Stimulated activated CD8-positive, alpha-beta memory T cell treated with anti-CD3 and anti-CD28 coated beads, Interleukin-15, amount 100 ng/mL, for 4 hours (primary cell): ENCODE measurements around the gene ZNF678.

Source experiments
- DNase-seq, 2 donors: peaks; one replicate each; pipeline ENCODE4 v3.0.0-alpha.2; 2020; ENCODE audit warnings: low read depth in 2 of 2

Gene ZNF678

DNA sequence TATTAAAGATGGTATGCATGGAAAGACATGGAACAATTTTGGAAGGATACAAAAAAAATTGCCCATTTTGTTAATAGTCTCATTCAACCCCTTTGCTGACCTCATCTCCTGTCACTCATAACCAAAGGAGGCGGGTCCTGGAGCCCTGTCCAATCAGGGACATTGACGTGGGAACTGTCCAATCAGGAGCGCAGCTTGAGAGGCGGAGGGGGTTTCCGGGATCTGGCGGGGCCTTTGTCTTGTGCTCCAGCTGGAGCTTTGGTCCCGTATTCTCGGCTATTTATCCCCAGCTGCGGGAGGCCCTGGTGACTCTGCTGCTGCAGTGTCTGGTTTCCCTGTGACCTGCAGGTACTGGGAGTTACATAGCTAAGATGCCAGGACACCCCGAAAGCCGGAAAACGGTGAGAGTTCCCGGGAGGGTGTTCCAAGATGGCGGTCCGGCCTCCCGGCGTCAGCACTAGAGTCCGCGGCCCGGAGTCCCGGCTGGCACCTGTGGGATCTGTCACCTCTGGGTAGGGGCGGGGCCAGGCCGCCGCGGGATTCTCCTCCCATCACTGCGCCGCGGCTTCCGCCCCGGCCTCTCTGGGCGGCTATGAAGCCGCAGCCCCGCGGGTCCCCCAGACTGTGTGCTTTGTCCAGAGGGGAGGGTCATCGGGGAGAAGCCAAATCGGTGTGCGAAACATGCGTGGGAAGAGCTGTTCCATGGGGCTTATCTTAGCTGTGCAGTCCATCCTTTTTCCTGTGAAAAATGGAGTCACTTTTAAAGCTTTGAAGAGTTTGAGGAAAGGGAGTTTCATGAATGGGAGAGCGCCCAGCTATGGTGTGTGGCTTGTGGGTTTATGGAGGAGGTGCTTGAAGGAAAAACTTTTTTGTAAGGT lies at the start of gene ZNF678:
Gene ZNF678, plus strand, starts transcription at position 233 of the 878 bp plus-strand sequence. CDS start 87,436 bp downstream, outside the sequence.
- DNase-seq: peak; percentile 74 to 83

DNA sequence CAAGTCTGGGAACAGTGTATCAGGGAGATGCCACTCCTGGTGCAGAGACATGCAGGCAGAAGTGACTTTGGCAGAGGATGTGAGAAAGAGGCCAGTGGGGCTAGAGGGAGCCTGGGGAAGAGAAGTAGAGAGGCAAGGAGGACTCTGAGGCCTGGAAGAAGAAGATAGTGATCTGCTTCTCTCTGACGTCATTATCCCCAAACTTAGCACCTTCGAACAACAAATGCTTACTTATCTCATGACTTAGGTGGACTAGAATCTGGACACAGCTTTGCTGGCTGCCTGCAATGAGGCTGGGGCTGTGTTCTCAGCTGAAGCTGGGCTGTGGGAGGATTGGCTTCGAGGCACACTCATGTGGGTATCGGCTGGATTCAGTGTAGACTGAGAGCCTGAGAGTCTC lies 44.5 kb upstream of the ZNF678 start:
- no peak for DNase-seq

DNA sequence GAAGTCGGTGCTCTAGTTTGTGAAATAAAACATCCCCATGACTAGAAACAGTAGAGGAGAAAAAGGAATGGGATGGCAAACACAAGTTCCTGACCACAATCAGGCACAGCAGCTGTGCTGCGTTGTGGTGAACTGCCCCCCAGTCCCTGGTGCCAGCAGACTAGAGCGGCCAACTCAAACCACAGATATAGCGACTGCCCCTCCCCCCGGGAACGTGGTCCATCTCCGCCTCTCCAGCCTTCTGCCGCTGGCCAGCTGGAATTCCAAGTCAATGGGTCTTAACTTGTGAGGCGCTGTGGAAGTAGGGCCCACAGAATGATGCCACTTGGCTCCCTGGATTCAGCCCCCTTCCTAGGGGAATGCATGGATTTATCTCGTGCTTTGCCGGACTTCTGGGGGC lies 41.6 kb upstream of the ZNF678 start:
- DNase-seq: no peak

DNA sequence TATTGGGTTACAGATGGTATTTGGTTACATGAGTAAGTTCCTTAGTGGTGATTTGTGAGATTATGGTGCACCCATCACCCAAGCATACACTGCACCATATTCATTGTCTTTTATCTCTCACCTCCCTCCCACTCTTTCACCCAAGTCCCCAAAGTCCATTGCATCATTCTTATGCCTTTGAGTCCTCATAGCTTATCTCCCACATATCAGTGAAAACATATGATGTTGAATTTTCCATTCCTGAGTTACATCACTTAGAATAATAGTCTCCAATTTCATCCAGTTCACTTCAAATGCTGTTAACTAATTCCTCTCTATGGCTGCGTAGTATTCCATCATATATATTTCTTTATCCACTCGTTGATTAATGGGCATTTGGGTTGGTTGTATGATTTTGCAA lies 36.8 kb upstream of the ZNF678 start:
- no peak for DNase-seq

DNA sequence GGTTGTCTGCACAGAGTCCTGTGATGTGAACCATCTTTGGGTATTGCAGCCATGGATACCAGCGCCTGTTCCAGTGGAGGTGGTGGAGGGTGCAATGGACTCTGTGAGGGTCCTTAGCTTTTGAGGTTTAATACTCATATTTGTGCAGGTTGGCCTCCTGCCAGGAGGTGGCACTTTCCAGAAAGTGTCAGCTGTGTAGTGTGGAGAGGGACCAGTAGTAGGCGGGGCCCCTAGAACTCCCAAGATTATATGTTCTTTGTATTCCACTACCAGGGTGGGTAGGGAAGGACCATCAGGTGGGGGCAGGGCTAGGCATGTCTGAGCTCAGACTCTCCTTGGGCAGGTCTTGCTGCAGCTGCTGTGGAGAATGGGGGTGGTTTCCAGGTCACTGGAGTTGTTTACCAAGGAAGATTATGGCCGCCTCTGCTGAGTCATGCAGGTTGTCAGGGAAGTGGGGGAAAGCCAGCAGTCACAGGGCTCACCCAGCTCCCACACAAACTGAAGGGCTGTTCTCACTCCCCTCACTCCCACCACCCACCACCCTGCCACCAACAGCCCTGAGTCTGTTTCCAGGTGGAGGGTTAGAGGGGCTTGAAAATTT lies 31.2 kb upstream of the ZNF678 start:
- DNase-seq: no peak

DNA sequence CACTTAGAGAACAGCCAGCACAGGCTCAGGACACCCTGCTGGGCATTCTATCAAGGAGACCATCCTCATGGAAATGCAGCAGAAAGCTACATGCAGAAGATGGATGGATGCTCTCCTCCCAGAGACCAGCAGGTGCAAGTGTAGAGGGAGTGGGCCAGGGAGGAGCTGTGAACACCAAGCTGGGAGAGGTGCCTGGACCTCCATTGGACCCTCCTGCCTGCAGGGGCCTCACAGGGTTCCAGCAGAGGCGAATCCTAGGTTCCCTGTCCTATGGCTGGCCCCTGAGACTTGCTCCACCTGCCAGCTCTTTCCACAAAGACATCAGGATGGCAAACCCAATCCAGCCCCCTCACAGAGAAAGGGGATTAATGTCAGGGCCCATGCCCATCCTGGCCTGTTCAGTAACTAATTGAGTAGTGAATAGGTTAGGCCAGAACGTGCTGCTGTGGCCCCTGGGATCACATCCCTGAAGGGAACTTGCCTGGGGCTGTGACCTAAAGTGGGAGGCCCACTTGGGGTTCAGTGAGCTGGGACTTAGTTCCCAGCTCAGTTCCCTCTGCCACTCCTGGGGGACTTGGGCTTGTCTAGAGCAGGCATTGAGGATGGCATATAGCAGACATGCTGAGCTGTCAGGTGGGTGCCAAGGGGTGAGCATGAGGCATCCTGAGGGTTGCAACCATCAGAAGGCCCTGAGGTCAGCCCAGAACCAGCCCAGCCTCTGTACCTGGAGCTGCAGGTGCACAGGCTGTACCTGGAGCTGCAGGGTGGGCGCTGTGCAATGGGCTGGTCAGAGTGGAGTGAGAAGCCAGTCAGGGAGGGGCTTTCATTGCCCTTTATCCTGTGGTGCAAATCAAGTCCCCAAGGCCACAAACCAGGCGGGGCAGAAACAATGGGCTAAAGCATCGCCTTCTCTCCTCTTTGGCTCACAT lies 22.9 kb upstream of the ZNF678 start:
- no peak for DNase-seq

DNA sequence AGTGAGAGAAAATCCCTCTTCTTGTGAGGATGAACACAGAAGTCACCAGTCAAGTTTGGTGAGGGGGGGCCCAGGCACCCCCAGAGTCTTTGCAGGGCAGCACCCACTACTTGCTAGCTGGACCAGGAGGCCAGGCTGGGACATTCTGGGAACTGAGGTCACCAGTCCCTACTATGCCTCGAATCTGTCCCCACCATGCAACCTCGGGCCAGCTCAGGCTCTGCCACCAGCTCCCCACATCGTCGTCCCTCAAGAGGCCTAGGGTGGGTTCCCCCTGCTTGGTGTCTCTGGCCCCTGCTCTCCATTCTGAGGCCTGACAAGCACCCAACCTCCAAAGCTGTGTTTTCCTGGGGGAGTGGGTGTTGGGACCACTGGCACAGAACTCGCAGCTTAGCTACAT lies 22.2 kb upstream of the ZNF678 start:
- no peak for DNase-seq

DNA sequence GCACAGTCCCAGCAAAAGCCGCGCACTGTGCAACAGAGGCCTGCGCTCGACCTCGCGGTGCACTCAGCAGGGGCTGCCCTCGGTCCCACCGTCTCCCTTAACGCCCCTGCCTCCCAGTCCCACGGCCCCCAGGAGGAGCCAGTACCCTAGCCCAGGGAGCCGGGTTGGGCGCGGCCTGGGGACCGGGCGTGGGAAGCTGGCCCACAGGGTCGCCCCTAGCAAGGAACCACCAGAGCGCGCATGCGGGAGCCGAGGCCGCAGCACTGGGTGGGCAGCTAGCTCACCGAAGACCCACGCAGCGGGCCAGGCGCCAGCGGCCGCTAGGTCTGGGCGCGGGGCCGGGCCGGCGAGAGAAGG lies 21.6 kb upstream of the ZNF678 start:
- DNase-seq: no peak

DNA sequence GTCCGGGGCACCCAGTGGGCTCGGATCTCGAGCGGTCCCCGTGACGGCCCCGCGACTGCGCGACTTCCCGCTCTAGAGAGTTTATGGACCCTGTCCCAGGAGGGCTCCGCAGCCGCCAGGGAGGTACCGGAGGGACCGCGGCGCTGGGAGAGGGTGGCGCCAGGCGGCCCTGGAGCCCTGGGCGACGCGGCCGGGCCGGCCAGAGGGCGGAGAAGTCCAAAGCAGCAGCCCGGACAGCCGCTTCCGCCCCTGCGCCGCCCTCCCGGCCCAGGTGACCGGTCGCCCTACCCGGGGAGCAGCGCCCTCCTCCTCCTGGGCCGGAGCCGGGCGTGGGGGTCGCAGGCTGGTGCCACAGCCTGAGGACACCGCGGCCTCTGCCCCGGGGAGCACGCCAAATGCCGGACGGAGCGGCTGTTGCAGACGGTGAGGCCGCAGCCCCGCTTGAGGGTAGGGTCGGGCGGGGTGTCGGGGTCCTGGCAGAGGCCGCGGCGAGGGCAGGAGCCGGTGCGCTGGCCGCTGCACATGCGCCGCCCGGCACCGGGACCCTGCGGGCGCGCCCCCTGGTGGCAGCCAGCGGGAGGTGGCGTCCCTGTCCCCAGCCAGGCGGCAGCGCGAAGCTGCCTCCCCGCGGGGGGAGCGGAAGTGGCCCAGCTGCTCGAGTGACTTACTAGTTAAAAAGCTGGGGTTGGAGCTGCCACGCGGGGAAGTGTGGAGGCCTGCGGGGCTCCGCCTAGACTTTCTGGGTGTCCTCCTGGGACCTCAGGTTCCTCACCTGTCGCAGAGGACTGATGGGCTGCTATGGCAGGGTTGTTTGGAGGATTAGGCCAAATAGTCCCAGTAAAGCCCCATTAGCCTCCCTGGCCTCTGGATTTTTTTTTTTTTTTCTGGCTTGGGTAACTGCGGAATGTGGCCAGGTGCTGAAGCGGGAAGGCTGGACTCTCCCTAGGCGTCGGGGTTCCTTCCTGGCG lies 20.9 kb upstream of the ZNF678 start:
- peak; percentile 76 to 77 for DNase-seq

DNA sequence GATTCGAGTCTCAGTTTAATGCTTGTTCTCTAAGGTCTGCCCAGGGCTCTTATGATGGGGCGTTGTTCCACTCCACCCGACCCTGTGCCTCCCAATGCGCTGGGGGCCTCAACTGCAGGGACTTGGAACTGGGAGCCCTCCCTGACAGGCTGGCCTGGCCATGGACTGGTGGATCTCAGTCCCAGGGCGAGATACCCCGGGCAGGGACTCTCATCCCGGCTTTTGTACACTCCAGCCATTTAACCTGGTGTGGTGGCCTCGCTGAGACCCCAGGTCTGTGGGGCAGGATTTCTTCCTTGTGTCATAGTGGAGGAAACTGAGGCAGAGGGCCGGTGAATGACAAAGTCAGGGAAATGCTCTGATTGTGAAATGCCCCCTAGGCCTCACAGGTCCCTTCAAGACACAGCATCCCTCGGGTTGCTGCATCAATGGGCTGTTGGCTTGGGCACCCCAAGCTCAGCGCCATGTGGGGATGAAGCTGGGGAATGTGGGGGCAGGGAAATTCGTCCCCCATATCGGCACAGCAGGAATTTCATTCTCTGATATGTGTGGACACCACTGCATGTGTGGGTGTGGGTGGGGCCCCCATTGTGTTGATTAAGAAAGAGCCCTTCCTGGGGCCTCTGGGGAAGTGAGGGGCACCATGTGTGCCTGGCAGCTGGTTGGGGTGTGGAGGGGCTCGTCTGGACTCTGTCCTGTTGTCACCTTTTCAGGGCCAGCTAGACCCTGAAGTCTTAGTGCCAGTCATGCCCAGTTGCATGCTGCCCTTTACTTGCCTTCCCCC lies 19.9 kb upstream of the ZNF678 start:
- DNase-seq: no peak

DNA sequence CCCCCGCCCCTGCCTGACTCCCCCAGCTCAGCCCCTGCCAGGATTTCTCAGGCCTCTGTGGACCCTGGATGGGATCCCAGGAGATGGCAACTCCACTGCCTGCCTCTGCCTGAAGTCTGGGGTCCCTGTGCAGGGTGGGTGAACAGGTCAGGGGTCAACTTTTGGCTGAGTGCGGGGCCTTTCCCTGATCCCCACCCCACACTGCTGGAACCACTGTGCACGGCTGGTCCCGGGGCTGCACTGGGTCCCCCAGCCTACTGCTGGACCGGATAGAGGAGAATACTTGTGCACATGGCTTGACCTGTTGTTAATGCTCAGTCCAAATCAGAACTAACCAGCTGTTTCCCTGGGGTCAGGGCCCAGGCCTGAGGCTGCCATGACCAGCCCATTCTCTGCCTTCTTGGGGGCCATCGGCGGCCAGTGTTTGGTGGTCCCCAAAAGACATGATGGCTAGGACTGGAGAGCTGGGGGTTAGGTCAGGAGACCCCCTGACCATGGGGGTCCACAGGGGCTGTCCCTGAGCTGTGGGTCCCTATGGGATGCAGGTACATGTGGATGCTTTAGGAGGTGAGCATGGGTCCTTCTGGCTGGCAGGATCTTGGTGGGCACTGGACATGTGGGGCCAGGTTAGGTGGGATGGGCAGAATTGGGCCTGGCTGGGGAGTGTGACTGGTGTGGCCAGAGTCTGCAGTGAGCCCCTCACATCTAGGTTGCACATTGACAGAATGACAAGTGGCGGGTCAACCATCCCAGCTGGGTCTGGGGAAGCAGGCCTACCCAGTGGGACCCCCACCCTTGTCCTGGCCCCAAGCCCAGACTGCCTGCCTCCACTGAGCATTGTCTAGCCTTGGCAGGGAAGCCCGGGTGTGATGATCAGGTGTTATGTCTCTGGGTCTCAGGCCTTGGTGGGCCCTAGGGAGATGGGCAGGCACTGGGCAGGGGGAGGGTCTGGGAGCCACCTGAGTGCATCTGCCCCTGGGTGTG lies 19.0 kb upstream of the ZNF678 start:
- no peak for DNase-seq

DNA sequence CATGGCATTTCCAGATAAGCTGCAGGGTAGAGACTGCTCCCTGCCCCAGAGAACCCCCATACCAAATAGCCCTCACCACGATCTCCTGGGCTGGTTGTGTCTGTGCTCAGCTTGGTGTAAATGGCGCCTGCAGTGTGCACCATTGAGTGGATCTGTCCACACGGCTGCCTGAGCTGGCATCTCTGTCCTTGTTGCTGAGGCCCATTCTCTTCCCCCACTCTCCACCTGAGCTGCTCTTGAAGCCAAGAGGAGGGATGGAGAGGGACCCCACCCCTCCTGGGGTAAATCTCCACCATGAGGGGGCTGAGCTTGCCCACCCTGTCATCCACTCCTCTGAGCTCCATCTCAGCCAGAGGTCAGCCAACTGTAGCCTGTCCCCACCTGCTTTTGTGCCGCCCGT lies 18.0 kb upstream of the ZNF678 start:
- no peak for DNase-seq

DNA sequence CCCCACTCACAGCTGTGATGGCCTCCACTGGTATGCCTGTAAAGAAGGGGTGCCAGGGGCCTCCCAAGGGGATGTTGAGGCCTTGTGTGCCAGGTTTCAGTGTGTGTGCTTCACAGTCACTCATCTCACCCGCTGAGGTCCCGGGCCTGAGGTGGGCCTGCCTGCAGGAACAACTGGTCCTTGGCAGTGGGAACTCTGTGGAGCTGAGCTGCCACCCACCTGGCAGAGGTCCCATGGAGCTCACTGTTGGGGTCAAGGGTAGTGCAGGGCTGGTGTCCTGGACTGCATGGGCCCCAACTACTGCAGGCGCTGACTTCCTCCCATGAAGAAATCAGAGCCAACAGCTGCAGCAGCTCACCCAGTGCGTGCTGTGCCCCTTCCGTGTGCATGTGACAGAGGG lies 17.3 kb upstream of the ZNF678 start:
- no peak for DNase-seq

DNA sequence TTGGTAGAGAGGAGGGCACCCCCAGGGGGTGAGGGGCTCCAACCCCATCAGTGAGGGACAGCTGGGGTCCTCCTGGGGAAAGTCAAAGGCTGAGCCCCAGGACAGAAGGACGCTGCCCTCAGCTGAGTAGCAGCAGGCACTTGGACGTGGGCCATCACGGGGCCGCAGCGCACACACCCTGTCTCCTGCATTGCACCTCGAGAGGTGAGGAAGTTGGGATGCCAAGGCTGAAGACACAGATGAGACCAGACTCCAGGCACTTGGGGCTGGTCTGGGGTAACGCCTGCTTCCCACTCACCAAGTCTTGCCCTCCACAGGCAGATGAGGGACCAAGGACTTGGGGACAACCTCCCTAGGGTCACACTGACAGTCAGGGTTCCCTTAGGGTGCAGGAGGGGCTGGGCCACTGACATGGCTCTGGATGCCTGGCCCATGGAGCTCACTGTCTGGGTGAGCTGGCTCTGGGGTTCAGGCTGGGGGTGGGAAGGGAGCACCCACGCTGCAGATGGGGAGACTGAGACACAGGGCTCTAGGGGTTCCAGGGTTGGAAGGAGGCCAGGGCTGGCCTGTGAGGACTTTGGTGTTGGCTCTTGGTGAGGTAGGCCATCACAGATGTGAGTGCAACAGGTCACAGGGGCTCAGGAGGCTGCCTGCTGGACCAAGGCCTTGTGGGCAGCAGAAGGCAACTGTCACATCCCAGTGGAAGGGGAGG lies 16.6 kb upstream of the ZNF678 start:
- no peak for DNase-seq

DNA sequence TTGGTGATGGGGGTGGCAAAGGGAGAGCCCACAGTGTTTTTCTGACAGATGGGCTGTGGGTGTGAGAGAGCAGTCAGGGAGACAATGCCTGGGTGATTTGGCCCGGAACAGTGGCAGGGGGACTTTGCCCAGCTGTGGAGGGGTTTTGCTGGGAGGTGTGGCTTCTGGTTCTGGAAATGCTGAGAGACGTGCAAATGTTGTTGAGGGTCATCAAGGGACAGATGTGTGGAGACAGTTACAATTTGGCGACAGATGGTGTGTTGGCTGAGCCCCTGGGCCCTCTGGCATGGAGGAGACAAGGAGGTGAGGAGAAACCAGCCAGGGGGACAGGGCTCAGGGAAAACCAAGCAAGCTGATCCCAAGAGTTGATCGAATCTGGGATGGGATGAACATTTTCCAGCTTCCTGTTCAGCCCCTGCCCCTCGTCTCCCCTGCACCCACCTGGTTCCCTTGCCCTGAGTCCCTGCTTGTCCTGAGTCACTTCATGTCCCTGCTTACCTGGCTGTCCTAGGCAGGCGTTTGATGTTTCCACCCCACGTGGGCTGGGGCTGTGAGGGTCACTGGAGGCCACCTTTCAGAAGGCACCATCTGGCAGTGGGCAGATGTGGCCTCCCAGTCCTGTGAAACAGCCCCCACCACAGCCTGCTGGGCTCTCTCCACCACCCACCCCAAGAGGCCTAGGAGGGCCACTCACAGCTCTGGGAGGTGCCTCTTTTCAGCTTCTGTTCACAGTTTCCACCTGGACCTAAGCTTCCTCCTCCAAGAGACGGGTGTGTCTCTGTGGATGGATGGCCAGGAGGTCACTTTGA lies 15.8 kb upstream of the ZNF678 start:
- no peak for DNase-seq

DNA sequence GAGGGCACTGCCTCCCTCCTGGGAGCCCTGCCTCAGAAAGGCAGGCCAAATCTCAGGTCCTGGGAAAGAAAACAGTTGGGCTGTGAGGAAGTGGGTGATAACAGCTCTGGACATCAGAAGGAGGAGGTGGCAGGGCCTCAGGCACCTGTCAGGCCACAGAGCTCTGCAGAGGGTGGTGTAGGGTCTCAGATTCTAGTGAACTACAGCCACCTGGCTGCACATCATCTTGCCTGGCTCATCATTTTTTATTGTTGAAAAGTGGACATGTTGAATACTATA lies 15.3 kb upstream of the ZNF678 start:
- no peak for DNase-seq

DNA sequence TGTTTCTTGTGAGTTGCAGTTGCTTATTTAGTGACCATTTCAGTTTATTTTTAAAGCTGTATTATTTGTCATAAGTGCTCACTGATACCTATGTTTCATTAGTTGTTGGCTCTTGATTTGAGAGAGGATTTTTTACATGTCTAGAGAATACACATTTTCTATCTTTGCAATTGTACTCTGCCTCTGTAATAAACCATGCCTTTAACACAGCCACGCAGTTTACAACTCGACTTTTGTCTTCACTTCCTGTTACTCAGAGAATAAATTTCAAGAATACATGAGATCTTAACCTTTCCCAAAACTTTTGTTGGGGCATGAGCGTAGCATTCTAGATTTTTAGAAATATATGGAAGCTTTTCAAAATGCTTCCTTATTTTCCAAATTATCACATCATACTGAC lies 14.9 kb upstream of the ZNF678 start:
- DNase-seq: no peak

DNA sequence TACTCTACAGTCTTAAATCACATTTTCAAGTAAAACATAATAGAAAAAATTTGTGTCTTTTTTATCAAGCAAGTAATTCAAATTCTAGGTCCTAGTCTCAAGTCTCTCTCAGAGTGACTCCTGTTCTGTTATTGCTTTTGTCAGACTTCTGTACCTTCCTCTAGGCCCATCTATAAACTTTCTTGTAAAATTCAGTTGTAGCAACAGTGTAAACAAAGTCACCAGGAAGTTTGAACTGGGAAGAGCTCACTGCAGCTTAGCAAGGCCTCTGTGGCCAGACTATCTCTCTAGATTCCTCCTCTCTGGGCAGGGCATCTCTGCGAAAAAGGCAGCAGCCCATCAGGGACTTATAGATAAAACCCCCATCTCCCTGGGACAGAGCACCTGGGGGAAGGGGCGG lies 13.5 kb upstream of the ZNF678 start:
- no peak for DNase-seq
